Measurements from ENCODE around the gene NUCKS1.

NUCKS1 gene

GRCh38 chr1:205791568-205792180 is 41.7 kb upstream of the NUCKS1 start:
- H3K4me3 ChIP-seq (ENCODE audit: control insufficient read depth, low read depth, low read length) = no peak overlapping the region
- DNase-seq (ENCODE audit: low read depth) = no peak
- peak; percentile 91 for TF ChIP-seq CTCF (IDR thresholded peaks at IDR 0.05; ENCODE audit: control insufficient read depth, insufficient read depth, low read depth, low read length, missing control alignments)

- H3K4me3 ChIP-seq (ENCODE audit: control insufficient read depth, low read depth, low read length) = no peak overlapping the region
- DNase-seq (ENCODE audit: low read depth) = no peak
- TF ChIP-seq CTCF (IDR thresholded peaks at IDR 0.05; ENCODE audit: control insufficient read depth, insufficient read depth, low read depth, low read length, missing control alignments) = no peak
These were observed 37.4 kb upstream of the NUCKS1 start for GRCh38 chr1:205787287-205787916.

GRCh38 chr1:205786601-205787000 is 36.6 kb upstream of the NUCKS1 start:
- no peak overlapping the region for H3K4me3 ChIP-seq (ENCODE audit: control insufficient read depth, low read depth, low read length)
- no peak for TF ChIP-seq CTCF (IDR thresholded peaks at IDR 0.05; ENCODE audit: control insufficient read depth, insufficient read depth, low read depth, low read length, missing control alignments)
- DNase-seq (ENCODE audit: low read depth) = no peak

- TF ChIP-seq CTCF (IDR thresholded peaks at IDR 0.05; ENCODE audit: control insufficient read depth, insufficient read depth, low read depth, low read length, missing control alignments) = no peak
- H3K4me3 ChIP-seq (ENCODE audit: control insufficient read depth, low read depth, low read length) = no peak overlapping the region
- DNase-seq (ENCODE audit: low read depth) = no peak
These were observed 35.5 kb upstream of the NUCKS1 start for GRCh38 chr1:205785446-205785845.

- TF ChIP-seq CTCF (IDR thresholded peaks at IDR 0.05; ENCODE audit: control insufficient read depth, insufficient read depth, low read depth, low read length, missing control alignments) = no peak
- DNase-seq (ENCODE audit: low read depth) = no peak
- H3K4me3 ChIP-seq (ENCODE audit: control insufficient read depth, low read depth, low read length) = no peak overlapping the region
These were observed 33.9 kb upstream of the NUCKS1 start for GRCh38 chr1:205783904-205784303.

GRCh38 chr1:205783433-205783795 is 33.4 kb upstream of the NUCKS1 start:
- DNase-seq (ENCODE audit: low read depth) = no peak
- TF ChIP-seq CTCF (IDR thresholded peaks at IDR 0.05; ENCODE audit: control insufficient read depth, insufficient read depth, low read depth, low read length, missing control alignments) = no peak

More at GRCh38 chr1:205783433-205783795, 33.4 kb upstream of the NUCKS1 start:
- H3K4me3 ChIP-seq (ENCODE audit: control insufficient read depth, low read depth, low read length) = no peak overlapping the region
